DMS 273 (cell line): Measurements from ENCODE around the gene LRRC56.
"Not testable (repeated sequence)": the region's sequence is repeated elsewhere in the genome, so short reads cannot be mapped to it uniquely, and the experiment has no call there.

Source experiments
- DNase-seq: peaks from one replicate; lab custom pipeline; 2025; ENCODE audit not compliant: unreplicated experiment; lab: John Stamatoyannopoulos, UW

LRRC56 gene

GRCh38 chr11:501001-501682 is 36.2 kb upstream of the LRRC56 start:
- no peak for DNase-seq

DNA sequence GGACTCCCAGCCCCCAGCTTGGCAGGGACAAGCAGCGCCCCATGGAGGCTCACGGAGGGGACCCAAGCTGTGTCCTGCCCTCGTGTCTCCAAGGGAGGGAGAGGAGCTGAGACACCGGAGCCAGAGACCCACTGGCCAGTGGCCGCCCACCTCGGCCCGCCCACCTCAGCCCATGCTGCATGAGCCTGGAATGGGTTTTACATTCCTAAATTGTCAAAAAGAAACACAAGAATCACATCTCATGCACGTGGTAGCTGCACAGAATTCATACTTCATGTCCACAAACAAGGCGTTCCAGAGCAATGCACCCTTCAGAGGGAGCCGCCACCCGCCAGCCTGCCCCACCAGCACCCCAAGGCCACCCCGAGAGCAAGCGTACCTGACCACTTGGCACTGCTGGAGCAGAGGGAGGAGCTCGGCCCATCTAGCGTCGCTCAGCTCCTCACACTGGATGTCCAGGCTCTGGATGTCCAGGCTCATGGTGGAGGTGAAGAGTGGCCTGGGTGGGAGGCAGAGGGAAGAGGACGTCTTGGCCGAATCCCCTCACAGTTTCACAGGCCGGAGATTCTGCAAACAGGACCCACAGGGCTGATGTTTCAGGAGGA is 35.5 kb upstream of the LRRC56 start:
- DNase-seq: no peak

DNA sequence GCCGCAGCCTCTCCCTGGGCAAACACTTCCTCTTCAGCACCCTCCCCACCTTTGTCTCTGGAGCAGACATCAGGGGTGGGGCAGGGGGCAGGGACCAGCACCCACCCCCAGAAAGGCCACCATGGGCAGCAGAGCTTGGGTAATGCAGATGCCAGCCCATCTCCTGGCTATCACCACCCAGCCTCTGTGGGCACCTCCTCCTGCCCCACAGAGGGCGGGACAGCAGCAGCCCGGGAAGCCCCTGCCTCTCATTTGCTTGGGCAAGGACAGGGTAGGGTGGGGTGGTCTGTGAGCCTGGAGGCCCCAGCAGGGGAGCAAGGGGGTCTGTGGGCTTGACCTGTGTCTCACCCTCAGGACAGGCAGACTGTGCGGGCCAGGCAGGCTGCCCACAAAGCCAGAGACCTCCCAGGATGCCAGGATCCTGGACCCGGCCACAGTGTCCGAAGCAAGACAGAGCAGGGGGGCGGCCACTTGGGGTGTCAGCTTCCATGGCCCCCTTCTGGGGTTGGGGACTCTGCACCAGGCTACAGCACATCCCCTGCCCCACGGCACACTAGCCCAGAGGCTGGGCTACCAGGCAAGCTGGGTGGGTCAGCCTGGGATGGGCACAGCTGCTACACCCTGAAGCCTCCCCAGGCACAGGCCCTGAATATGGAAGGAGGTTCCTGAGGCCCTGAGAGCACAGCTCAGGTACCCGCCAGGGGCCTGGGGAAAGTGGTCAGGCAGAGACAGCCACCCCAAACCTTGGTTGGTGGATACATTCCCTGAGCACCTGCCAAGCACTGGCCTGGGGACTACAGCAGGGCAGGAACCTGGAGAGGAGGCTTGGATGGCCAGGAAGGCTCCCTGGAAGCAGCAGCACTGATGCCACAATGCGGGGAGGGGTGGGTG is 34.8 kb upstream of the LRRC56 start:
- DNase-seq: no peak

- DNase-seq: no peak
These were observed 33.9 kb upstream of the LRRC56 start for GRCh38 chr11:503179-503981.

DNA sequence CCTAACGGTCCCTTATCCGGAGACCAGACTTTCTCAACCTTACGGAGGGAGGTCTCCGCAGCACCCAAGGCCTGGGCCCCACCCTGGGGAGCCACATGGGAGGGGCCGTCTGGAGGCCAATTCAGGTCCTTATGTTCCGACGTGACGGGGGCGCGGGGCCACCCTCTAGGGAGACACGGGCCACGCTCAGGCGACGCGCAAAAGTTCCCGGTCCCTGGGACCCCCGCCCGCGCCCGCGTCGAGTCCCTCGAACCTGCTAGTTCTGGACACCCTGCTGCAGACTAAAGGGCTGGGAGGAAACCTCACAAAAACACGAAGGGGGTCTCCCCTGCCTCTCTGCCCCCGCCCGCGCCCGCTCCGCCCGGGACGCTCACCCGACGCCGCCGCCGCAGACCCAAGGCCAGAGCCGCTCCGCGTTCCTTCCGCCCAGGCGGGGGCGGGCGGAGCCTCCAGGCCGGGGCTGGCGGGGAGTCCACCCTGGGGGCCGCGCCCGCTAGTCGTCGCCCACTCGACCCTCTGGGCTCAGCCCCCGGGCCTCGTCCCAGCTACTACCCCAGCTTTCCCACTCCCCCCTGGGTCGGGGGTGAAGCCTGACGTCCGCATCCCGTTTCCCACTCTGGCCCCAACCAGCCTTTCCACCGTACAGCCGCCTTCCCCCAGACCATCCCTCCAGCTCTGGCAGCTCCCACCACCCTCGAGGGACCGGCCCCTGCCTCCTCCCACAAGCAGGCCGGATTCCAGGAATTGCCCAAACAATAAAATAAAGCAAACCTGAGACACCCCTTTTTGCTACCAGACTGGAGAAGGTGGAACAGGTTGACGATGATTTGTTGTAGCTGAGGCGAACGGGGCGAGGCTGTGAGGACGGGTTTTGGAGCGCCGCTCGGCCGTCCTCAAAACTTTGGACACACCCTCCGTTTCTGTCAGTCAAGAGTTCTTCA is 33.0 kb upstream of the LRRC56 start:
- DNase-seq: no peak

DNA sequence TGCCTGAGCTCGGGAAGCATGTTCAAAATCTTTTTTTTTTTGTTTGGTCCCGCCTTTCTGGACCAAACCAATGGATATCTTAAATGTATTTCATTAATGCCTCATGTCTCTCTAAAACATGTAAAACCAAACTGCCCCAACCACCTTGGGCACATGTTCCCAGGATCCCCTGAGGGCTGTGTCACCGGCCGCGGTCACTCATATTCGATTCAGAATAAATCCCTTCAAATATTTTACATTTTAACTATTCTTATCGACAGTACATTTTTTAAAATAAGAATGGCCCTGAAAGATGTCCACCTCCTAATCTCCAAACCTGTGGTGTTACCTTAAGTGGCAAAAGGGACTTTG is 32.4 kb upstream of the LRRC56 start:
- DNase-seq: no peak

- DNase-seq: peak; percentile 97
These were observed 30.9 kb upstream of the LRRC56 start for GRCh38 chr11:506238-506994.

- DNase-seq: peak; percentile 94
These were observed 30.2 kb upstream of the LRRC56 start, which contains the start of gene RNH1 for GRCh38 chr11:506995-507726. RNH1 (minus strand) TSS chr11:507242; CDS start chr11:502162, 5,080 bp downstream.

GRCh38 chr11:507727-508515 is 29.4 kb upstream of the LRRC56 start:
- DNase-seq: no peak

- no peak for DNase-seq
These were observed 28.4 kb upstream of the LRRC56 start for GRCh38 chr11:508956-509355.

GRCh38 chr11:512761-513595 is 24.3 kb upstream of the LRRC56 start:
- DNase-seq: no peak

DNA sequence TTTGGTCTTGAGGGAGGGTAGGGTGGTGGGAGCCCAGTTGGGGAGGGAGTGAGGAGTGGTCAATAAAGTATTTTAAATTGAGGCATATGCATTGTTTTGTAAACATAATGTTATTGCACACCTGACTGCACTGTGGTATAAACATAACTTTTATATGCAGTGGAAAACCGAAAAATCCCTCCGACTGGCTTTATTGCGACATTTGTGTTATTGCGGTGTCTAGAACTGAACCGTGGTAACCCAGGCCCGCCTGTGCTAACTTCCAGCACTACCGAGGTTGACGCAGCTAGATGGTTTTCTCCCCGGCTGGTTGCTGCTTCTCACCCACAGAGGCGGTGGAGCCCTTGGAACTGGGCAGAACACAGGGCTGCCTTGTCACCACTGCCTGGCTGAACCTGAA is 22.7 kb upstream of the LRRC56 start:
- DNase-seq: no peak

GRCh38 chr11:515131-515530 is 22.2 kb upstream of the LRRC56 start:
- DNase-seq: no peak

GRCh38 chr11:516400-516799 is 20.9 kb upstream of the LRRC56 start:
- DNase-seq: no peak

DNA sequence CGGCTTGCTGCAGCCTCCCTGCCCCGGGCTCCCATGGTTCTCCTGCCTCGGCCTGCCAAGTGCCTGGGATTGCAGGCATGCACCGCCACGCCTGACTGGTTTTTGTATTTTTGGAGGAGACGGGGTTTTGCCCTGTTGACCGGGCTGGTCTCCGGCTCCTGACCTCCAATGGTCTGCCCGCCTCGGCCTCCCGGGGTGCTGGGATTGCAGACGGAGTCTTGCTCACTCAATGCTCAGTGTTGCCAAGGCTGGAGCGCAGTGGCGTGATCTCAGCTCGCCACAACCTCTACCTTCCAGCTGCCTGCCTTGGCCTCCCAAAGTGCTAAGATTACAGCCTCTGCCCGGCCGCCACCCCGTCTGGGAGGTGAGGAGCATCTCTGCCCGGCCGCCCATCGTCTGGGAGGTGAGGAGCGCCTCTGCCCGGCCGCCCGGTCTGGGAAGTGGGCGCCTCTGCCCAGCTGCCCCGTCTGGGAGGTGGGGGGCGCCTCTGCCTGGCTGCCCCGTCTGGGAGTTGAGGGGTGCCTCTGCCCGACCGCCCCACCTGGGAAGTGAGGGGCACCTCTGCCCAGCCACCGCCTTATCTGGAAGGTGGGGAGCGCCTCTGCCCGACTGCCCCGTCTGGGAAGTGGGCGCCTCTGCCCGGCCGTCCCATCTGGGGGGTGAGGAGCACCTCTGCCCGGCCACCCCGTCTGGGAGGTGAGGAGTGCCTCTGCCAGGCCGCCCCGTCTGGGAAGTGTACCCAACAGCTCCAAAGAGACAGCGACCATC is 20.2 kb upstream of the LRRC56 start:
- DNase-seq: not testable (repeated sequence)
